H1 (cell line): Measurements from ENCODE around the gene REEP2. TPM values are rescaled to one million over a fixed set of nuclear protein-coding genes. Genes with fewer than 3 reads are reported as not detected.

Experiments used
- BACH1 ChIP-seq: IDR thresholded peaks from 2 replicates; pipeline ENCODE4 v1.6.1; 2012; ENCODE audit warnings: low read length, improper control_type of control experiment
- KDM4A ChIP-seq: IDR thresholded peaks from one replicate; pipeline ENCODE4 v1.7.1; 2012; ENCODE audit warnings: low read depth, mild to moderate bottlenecking, moderate library complexity, low read length, inconsistent platforms; ENCODE audit not compliant: severe bottlenecking
- RNF2 ChIP-seq: fragments of 200-900, 300-1000 bp; sonication (generic); IDR thresholded peaks from 2 replicates; pipeline ENCODE4 v1.7.1; 2016; ENCODE audit warnings: borderline replicate concordance, low read depth, mild to moderate bottlenecking, antibody characterized with exemption, low read length; ENCODE audit not compliant: poor library complexity, severe bottlenecking; ENCODE audit errors: missing control alignments
- SP1 ChIP-seq: IDR thresholded peaks from 2 replicates; pipeline ENCODE4 v1.6.1; 2011; ENCODE audit warnings: low read depth, low read length
- SP2 ChIP-seq: IDR thresholded peaks from 2 replicates; pipeline ENCODE4 v1.6.1; 2012; ENCODE audit warnings: mild to moderate bottlenecking, low read length, inconsistent platforms
- SP4 ChIP-seq: IDR thresholded peaks from 2 replicates; pipeline ENCODE4 v1.6.1; 2012; ENCODE audit warnings: low read length, inconsistent platforms
- TAF1 ChIP-seq: IDR thresholded peaks from 2 replicates; pipeline ENCODE4 v1.6.1; 2011; ENCODE audit warnings: mild to moderate bottlenecking, low read depth, low read length
- TAF7 ChIP-seq: optimal IDR thresholded peaks from 2 replicates; pipeline ENCODE3; 2011; ENCODE audit warnings: low read depth, mild to moderate bottlenecking, inconsistent platforms, low read length, moderate library complexity, borderline replicate concordance
- polyA plus RNA-seq, 7 experiments: library from polyadenylated mRNA; depleted of rRNA in 3 of 7; stranded (reverse) in 5 of 7; unstranded in 2 of 7; fragments of >200 nt in 5 of 7; fragments of 200-250 nt in 2 of 7; gene quantifications; 1 replicate in 5 of 7; 2 replicates in 1 of 7; 4 replicates in 1 of 7; pipeline versions ENCODE4 v1.2.1 to v1.2.3, GENCODE V29; 2011 to 2013; ENCODE audit warnings: missing spikeins in 2 of 7, mixed read lengths in 2 of 7
- total RNA-seq: library from RNA; stranded (reverse); fragmentation: NEBNext Ultra II Directional; extraction: Animal tissue kit (Norgen Biotek cat#: 25700); gene quantifications from 2 replicates; pipeline ENCODE4 v1.2.1, GENCODE V29; 2021
- TF ChIP-seq, protein P1 (sequence below): fragments of 300-600 bp; sonication (generic); IDR thresholded peaks from 2 replicates; pipeline ENCODE4 v1.7.1; 2012; ENCODE audit warnings: low read length, moderate library complexity, mild to moderate bottlenecking, inconsistent platforms; ENCODE audit not compliant: insufficient replicate concordance
- TF ChIP-seq, protein P2 (sequence below): IDR thresholded peaks from 2 replicates; pipeline ENCODE4 v1.6.1; 2012; ENCODE audit warnings: inconsistent platforms

Gene REEP2
- total and polyA plus RNA-seq, 2 of the 8 experiments (the other 6 are each of a cell fraction or from before 2014, with no cell fraction given): 26.5 to 40.2 TPM

GRCh38 chr5:138490648-138491283, 51.9 kb downstream of the REEP2 start (continued):
- TF ChIP-seq, protein P1, sequence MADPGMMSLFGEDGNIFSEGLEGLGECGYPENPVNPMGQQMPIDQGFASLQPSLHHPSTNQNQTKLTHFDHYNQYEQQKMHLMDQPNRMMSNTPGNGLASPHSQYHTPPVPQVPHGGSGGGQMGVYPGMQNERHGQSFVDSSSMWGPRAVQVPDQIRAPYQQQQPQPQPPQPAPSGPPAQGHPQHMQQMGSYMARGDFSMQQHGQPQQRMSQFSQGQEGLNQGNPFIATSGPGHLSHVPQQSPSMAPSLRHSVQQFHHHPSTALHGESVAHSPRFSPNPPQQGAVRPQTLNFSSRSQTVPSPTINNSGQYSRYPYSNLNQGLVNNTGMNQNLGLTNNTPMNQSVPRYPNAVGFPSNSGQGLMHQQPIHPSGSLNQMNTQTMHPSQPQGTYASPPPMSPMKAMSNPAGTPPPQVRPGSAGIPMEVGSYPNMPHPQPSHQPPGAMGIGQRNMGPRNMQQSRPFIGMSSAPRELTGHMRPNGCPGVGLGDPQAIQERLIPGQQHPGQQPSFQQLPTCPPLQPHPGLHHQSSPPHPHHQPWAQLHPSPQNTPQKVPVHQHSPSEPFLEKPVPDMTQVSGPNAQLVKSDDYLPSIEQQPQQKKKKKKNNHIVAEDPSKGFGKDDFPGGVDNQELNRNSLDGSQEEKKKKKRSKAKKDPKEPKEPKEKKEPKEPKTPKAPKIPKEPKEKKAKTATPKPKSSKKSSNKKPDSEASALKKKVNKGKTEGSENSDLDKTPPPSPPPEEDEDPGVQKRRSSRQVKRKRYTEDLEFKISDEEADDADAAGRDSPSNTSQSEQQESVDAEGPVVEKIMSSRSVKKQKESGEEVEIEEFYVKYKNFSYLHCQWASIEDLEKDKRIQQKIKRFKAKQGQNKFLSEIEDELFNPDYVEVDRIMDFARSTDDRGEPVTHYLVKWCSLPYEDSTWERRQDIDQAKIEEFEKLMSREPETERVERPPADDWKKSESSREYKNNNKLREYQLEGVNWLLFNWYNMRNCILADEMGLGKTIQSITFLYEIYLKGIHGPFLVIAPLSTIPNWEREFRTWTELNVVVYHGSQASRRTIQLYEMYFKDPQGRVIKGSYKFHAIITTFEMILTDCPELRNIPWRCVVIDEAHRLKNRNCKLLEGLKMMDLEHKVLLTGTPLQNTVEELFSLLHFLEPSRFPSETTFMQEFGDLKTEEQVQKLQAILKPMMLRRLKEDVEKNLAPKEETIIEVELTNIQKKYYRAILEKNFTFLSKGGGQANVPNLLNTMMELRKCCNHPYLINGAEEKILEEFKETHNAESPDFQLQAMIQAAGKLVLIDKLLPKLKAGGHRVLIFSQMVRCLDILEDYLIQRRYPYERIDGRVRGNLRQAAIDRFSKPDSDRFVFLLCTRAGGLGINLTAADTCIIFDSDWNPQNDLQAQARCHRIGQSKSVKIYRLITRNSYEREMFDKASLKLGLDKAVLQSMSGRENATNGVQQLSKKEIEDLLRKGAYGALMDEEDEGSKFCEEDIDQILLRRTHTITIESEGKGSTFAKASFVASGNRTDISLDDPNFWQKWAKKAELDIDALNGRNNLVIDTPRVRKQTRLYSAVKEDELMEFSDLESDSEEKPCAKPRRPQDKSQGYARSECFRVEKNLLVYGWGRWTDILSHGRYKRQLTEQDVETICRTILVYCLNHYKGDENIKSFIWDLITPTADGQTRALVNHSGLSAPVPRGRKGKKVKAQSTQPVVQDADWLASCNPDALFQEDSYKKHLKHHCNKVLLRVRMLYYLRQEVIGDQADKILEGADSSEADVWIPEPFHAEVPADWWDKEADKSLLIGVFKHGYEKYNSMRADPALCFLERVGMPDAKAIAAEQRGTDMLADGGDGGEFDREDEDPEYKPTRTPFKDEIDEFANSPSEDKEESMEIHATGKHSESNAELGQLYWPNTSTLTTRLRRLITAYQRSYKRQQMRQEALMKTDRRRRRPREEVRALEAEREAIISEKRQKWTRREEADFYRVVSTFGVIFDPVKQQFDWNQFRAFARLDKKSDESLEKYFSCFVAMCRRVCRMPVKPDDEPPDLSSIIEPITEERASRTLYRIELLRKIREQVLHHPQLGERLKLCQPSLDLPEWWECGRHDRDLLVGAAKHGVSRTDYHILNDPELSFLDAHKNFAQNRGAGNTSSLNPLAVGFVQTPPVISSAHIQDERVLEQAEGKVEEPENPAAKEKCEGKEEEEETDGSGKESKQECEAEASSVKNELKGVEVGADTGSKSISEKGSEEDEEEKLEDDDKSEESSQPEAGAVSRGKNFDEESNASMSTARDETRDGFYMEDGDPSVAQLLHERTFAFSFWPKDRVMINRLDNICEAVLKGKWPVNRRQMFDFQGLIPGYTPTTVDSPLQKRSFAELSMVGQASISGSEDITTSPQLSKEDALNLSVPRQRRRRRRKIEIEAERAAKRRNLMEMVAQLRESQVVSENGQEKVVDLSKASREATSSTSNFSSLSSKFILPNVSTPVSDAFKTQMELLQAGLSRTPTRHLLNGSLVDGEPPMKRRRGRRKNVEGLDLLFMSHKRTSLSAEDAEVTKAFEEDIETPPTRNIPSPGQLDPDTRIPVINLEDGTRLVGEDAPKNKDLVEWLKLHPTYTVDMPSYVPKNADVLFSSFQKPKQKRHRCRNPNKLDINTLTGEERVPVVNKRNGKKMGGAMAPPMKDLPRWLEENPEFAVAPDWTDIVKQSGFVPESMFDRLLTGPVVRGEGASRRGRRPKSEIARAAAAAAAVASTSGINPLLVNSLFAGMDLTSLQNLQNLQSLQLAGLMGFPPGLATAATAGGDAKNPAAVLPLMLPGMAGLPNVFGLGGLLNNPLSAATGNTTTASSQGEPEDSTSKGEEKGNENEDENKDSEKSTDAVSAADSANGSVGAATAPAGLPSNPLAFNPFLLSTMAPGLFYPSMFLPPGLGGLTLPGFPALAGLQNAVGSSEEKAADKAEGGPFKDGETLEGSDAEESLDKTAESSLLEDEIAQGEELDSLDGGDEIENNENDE: no peak
- TF ChIP-seq BACH1 (no peak), SP4 (no peak), SP1 (no peak), RNF2 (no peak), SP2 (no peak), KDM4A (no peak), TAF1 (no peak), TAF7 (no peak)
- TF ChIP-seq, protein P2, sequence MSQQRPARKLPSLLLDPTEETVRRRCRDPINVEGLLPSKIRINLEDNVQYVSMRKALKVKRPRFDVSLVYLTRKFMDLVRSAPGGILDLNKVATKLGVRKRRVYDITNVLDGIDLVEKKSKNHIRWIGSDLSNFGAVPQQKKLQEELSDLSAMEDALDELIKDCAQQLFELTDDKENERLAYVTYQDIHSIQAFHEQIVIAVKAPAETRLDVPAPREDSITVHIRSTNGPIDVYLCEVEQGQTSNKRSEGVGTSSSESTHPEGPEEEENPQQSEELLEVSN: no peak
